ENCODE results near the gene PLIN1.

Gene PLIN1

DNA sequence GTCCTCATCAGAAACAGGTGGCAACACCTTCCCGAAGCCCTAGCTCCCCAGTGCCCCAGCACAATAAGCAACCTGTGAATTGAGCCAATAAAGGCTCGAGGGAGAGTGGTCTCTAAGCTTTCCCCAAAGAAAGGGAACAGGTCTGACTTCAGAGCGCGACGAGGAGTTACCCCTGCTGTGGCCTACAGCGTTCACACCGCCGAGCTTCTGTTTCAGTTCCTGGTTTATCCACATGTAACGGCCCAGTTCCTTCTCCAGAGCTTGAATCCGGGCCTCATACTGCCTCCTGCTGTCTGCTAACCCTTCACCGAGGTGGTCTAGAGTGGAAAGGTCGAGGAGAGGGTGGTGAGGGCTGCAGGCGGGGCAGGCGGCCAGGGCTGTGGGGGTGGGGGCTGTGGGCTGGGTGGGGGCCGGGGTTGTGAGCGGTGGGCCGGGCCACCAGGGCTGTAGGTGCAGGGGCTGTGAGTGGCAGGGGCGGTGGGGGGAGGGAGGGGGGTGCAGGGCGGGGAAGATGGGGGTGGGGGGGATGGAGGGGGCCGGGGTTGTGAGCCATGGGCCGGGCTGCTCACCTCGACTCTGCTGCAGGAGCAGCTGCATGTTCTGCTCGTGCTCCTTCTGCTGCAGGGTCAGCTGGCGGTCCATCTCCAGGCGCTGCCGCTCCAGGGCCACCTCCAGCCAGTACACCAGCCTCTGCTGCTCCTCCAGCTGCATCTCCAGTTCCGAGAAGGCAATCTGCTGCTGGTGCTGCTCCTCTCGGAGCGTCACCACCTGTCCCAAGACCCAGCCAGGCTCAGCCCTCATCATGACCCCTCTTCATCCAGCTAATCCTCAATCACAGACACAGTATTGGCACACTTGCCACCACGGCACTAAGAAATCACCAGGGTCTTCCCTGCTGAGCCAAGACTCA is 50.1 kb downstream of the PLIN1 start:
- DNase-seq (ENCODE audit: low read depth), result no peak

DNA sequence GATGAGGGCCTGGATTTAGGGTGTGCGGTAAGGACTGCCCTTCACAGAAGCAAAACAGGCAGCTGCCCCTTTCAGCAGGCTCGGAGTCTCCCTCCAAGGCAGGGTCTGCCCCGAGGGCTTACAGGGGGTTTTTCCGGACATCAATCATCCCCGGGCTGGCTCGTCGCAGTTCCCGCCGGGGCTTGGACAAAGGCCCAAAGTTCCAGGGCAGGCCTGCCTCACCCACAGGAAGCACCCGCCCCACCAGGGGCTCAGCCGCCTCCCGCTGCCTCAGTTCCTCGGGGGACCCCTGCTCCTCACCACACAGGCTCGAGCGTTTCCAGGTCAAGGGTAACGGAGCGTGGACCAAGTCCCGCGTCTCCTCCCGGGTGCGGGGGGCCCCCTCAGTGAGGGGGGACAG is 50.9 kb downstream of the PLIN1 start:
- DNase-seq (ENCODE audit: low read depth), result no peak

DNA sequence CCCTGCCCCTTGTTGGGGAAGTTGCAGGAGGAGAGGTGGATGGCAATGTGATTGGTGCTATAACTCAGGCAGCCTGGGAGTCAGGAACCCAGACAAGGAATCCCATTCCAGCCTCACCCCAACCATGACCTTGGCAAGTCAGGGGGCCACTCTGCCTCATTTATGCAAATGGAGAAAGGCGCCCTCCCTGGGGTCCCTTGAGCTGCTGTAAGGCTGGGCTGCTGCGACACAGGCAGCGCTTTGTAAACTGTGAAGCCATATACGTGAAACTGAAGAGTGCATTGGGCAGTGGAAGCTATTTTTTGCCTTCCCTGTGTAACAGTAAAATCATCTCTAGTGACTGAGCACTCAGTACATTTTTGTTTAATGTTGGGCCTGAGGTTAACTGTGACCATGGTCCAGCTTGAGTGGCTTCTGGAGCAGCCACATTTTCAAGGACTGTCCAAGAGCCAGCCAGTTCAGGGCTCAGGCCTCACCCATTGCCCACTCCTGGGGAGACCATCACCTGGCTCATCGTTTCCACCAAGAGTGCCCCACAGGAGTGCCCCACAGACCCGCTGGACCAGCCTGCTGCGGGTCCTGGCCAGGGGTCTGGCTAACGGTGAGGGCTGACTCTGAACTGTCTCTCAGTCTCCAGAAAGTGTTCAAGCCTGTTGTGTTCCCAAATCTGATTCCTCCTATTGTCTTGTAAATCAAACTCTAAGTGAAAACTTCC is 51.8 kb downstream of the PLIN1 start:
- DNase-seq (ENCODE audit: low read depth), result no peak

DNA sequence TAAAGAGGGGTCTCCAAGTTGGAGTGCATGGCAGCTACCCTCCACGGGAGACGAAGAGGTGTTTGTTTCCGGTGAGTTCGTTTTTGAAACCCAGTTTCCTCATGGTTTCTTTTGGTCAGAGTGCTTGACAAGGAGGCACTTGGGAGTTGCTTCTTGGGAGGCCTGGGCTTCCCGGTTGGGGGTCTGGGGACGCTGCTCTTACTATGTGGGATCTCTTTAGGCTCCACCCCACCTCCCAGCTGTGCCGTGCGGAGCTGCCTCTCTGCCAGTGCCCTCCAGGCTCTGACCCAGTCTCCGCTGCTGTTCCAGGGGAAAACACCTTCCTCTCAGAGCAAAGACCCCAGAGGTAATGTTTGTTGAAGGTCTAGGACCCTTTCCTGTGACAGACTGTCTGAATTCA is 53.5 kb downstream of the PLIN1 start:
- DNase-seq (ENCODE audit: low read depth), result no peak

DNA sequence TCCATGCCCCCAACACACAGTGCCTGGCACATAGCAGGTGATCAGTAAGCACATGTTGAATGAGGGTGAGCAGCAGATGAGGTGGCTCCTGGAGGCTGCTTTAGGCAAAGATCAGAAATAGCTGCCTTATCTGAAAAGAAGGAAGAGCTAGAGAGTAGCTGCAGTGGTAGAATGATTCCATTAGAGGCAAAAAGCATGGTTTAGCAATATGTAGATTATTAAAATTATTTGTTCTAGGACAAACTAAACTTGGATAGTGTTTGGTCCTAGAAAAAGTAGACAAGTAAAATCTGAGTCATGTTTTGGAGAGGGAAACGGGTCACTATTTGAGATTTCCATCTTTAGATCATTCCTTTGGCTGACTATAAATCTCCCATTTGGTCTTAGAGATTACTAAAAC is 56.0 kb downstream of the PLIN1 start:
- no peak for DNase-seq (ENCODE audit: low read depth)

DNA sequence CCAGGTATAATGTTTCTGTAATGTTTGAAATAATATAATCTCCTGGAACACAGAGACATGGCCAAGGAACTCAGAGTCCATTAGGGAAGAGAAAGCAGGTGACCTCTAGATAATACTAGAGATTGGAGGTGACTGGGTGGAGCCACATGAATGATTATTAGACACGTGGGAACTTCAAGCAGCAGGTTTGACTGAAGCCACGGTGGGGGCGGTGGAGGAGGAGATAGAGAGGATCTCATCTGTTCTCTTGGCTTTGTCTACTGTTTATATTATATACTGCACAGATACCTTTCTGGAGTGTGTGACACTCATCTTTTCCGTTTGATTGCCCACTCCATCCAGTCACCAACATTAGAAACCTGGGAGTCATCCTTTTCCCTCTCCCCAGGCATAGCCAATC is 57.6 kb downstream of the PLIN1 start:
- DNase-seq (ENCODE audit: low read depth), result no peak

DNA sequence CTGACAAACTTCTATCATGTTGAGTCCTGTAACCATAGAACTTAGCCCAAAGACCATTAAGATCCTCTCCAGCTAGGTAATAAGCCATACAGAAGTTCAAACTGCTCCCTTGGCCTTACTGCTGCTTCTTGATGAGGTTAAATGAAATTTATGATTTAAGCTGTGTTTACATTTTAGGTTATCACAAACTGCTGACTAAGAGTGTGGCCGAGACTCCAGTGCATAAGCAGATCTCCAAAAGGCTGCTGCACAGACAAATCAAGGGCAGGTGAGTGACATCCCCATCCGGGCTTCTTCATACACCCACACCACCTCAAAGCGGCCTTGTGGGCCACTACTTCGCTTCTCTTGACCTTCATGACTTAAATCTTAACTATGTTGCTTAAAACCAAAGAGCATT is 62.9 kb downstream of the PLIN1 start:
- no peak for DNase-seq (ENCODE audit: low read depth)

DNA sequence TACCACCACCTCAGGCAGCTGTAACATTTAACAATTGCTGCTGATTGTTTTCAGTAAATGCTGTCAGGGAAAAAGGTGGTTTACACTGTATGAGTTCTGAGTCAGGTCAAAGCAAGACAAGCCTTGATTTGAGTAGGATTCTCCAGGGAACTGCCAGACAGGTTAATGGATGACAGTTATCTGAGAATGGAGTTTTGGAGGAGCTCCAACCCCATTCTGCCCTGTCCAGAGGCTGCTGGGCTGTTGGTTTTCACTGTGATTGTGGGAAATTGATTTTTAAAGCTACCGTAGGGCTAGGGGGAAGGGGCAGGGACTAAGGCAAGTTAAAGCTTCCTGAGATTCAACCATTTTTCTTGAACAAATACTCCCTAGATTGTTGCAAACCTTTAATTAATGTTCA is 64.0 kb downstream of the PLIN1 start:
- no peak for DNase-seq (ENCODE audit: low read depth)
